Measurements from ENCODE around the gene MND1.

DNA sequence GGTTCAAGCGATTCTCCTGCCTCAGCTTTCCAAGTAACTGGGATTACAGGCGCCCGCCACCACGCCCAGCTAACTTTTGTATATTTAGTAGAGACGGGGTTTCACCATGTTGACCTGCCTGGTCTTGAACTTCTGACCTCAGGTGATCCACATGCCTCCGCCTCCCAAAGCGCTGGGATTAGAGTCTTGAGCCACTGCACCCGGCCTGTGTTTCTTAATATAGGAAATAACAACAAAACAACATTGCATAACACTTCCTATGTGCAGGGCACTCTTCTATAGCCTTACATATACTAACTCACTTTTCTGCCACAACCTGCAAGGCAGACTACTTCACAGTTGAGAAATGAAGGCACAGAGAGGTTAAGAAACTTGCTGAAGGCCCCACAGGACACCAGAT, 108.9 kb downstream of the MND1 start:
- no peak for TF ChIP-seq POLR2A (IDR thresholded peaks at IDR 0.05)
- TF ChIP-seq POLR2AphosphoS5 (IDR thresholded peaks at IDR 0.05): no peak
- TF ChIP-seq, protein P1, sequence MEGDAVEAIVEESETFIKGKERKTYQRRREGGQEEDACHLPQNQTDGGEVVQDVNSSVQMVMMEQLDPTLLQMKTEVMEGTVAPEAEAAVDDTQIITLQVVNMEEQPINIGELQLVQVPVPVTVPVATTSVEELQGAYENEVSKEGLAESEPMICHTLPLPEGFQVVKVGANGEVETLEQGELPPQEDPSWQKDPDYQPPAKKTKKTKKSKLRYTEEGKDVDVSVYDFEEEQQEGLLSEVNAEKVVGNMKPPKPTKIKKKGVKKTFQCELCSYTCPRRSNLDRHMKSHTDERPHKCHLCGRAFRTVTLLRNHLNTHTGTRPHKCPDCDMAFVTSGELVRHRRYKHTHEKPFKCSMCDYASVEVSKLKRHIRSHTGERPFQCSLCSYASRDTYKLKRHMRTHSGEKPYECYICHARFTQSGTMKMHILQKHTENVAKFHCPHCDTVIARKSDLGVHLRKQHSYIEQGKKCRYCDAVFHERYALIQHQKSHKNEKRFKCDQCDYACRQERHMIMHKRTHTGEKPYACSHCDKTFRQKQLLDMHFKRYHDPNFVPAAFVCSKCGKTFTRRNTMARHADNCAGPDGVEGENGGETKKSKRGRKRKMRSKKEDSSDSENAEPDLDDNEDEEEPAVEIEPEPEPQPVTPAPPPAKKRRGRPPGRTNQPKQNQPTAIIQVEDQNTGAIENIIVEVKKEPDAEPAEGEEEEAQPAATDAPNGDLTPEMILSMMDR (IDR thresholded peaks at IDR 0.05): no peak
- no peak for TF ChIP-seq EP300 (IDR thresholded peaks at IDR 0.05)
